Ectodermal cell (in vitro differentiated cells): ENCODE measurements around the gene PLCH2.

Source experiments
- H3K27ac ChIP-seq: 2 replicates; pipeline ENCODE4 v1.7.0; 2013; ENCODE audit warnings: mild to moderate bottlenecking, low read depth, low read length; ENCODE audit not compliant: insufficient read depth, poor library complexity, severe bottlenecking
- H3K27me3 ChIP-seq: 2 replicates; pipeline ENCODE4 v1.7.0; 2013; ENCODE audit warnings: mild to moderate bottlenecking, low read length; ENCODE audit not compliant: insufficient read depth, control insufficient read depth, poor library complexity, severe bottlenecking
- H3K36me3 ChIP-seq: one replicate; pipeline ENCODE4 v1.7.0; 2013; ENCODE audit warnings: low read length; ENCODE audit not compliant: control insufficient read depth, insufficient read depth
- H3K4me1 ChIP-seq: one replicate; pipeline ENCODE4 v1.7.0; 2013; ENCODE audit warnings: low read length; ENCODE audit not compliant: control insufficient read depth, insufficient read depth
- H3K4me3 ChIP-seq: 2 replicates; pipeline ENCODE4 v1.7.0; 2013; ENCODE audit warnings: low read depth, low read length, control low read depth; ENCODE audit not compliant: insufficient read depth
- H3K9me3 ChIP-seq: 2 replicates; pipeline ENCODE4 v1.7.0; 2013; ENCODE audit warnings: mild to moderate bottlenecking, low read length, moderate library complexity; ENCODE audit not compliant: control insufficient read depth
- WGBS, 2 experiments: methylation state at CpG; one replicate each; pipeline ENCODE4 v1.1.7; 2013; ENCODE audit warnings: missing lambda C conversion rate in 2 of 2; 5-methylcytosine and 5-hydroxymethylcytosine counted together

PLCH2 gene

DNA sequence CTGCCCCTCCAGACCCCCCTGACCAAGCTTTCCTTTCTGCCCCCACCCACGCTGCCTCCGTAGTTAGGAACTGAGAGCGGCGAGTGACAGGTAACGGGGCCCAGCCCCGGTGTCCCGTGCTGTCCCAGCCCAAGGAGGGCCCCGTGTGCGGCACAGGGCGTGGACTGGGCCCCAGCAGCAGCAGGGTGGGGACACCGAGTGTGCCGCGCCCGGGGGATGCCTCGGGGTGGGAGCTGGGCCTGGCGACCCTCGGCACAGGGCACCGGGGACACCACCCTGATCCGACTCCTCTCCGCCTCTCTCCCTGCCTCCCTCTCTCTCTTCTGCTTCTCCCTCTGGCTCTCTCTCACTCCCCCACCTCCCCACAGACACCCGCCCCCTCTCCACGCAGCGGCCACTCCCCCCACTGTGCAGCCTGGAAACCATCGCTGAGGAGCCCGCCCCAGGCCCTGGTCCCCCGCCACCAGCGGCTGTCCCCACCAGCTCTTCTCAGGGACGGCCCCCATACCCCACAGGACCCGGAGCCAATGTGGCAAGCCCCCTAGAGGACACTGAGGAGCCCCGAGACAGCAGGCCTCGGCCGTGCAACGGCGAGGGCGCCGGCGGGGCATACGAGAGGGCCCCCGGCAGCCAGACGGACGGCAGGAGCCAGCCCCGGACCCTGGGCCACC, 27.6 kb downstream of the PLCH2 start:
- no peaks in the 10 kb centered on the region for H3K36me3 ChIP-seq
- peaks cover 16% of the 10 kb centered on the region for H3K4me1 ChIP-seq
- WGBS, 2 experiments = 82 to 83% methylated on average over 40 to 42 of the region's 42 CpGs
- no peaks in the 10 kb centered on the region for H3K9me3 ChIP-seq
- H3K4me3 ChIP-seq = no peak overlapping the region
- H3K27ac ChIP-seq = no peak overlapping the region
- H3K27me3 ChIP-seq = no peaks in the 10 kb centered on the region

DNA sequence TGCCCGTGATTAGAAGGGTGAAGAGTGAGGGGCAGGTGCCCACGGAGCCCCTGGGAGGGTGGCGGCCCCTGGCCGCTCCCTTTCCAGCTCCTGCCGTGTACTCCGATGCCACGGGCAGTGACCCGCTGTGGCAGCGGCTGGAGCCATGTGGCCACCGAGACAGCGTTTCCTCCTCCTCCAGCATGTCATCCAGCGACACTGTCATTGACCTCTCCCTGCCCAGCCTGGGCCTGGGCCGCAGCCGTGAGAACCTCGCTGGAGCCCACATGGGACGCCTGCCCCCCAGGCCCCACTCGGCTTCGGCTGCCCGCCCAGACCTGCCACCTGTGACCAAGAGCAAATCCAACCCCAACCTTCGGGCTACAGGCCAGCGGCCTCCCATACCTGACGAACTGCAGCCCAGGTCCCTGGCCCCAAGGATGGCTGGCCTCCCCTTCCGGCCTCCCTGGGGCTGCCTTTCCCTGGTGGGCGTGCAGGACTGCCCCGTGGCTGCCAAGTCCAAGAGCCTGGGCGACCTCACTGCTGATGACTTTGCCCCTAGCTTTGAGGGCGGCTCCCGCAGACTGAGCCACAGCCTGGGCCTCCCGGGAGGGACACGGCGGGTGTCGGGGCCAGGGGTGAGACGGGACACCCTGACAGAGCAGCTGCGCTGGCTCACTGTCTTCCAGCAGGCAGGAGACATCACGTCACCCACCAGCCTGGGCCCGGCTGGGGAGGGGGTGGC, 28.3 kb downstream of the PLCH2 start:
- peaks cover 16% of the 10 kb centered on the region for H3K4me1 ChIP-seq
- no peak overlapping the region for H3K4me3 ChIP-seq
- H3K27ac ChIP-seq = no peak overlapping the region
- H3K36me3 ChIP-seq = peaks cover 5% of the 10 kb centered on the region
- H3K9me3 ChIP-seq = no peaks in the 10 kb centered on the region
- H3K27me3 ChIP-seq = no peaks in the 10 kb centered on the region
- WGBS, 2 experiments = 93 to 94% methylated on average over 36 of the region's 36 CpGs

DNA sequence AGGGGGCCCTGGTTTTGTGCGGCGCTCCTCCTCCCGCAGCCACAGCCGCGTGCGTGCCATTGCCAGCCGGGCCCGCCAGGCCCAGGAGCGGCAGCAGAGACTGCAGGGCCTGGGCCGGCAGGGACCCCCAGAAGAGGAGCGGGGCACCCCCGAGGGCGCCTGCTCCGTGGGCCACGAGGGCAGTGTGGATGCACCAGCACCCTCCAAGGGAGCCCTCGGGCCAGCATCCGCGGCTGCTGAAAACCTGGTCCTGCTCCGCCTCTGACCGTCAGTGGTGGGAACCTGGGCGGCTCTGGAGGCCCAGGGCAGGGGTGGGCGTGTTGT, 28.8 kb downstream of the PLCH2 start:
- no peaks in the 10 kb centered on the region for H3K9me3 ChIP-seq
- H3K36me3 ChIP-seq = peaks cover 9% of the 10 kb centered on the region
- no peak overlapping the region for H3K4me3 ChIP-seq
- H3K27ac ChIP-seq = no peak overlapping the region
- no peaks in the 10 kb centered on the region for H3K27me3 ChIP-seq
- peaks cover 16% of the 10 kb centered on the region for H3K4me1 ChIP-seq
- WGBS, 2 experiments = 87 to 90% methylated on average over 22 of the region's 22 CpGs

DNA sequence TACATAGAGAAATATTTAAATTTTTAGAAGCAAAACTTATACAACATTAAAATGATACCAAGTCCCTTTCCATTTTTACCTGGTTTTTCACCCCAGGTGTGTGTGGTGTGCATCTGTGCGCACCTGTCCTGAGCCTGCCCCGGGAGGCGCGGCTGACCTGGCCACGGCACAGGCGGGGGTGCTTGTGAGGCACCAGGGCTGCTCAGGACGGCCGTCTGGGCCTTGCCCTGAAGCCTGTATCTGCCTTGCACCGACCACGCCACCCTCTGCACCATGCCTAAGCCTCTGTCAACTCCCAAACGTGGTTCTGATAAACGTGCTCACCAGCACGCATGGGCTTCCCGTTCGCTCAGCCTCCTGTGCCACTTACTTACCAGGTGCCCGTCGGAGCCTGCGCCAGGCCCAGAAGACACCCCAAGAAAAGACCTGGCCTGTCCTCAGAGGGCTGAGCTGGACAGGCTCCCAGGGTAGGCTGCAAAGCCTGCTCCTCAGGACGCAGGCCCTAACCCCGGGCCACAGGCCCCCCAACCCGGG, 29.4 kb downstream of the PLCH2 start:
- H3K27me3 ChIP-seq = no peaks in the 10 kb centered on the region
- H3K36me3 ChIP-seq = peaks cover 15% of the 10 kb centered on the region
- H3K4me3 ChIP-seq = no peak overlapping the region
- H3K9me3 ChIP-seq = no peaks in the 10 kb centered on the region
- H3K4me1 ChIP-seq = peaks cover 16% of the 10 kb centered on the region
- WGBS, 2 experiments = 89 to 92% methylated on average over 21 of the region's 21 CpGs
- no peak overlapping the region for H3K27ac ChIP-seq

GRCh38 chr1:2506007-2506860, 30.1 kb downstream of the PLCH2 start:
- Histone ChIP-seq H3K9me3 (no peaks in the 10 kb centered on the region), H3K27me3 (no peaks in the 10 kb centered on the region), H3K4me3 (no peak overlapping the region), H3K36me3 (peaks cover 22% of the 10 kb centered on the region), H3K4me1 (peaks cover 16% of the 10 kb centered on the region), H3K27ac (peak overlapping the region; percentile 11)
- WGBS, 2 experiments = 87 to 88% methylated on average over 30 of the region's 30 CpGs

GRCh38 chr1:2506901-2507565, 30.9 kb downstream of the PLCH2 start:
- Histone ChIP-seq H3K9me3 (no peaks in the 10 kb centered on the region), H3K27me3 (no peaks in the 10 kb centered on the region), H3K27ac (peak overlapping the region; percentile 11), H3K4me3 (no peak overlapping the region), H3K4me1 (peaks cover 12% of the 10 kb centered on the region), H3K36me3 (peaks cover 25% of the 10 kb centered on the region)
- WGBS, 2 experiments = 77% methylated on average over 15 of the region's 15 CpGs

GRCh38 chr1:2507744-2508155, 31.7 kb downstream of the PLCH2 start:
- no peaks in the 10 kb centered on the region for H3K9me3 ChIP-seq
- 93 to 95% methylated on average over 6 of the region's 6 CpGs for WGBS, 2 experiments
- no peak overlapping the region for H3K4me3 ChIP-seq
- no peaks in the 10 kb centered on the region for H3K27me3 ChIP-seq
- H3K4me1 ChIP-seq = peaks cover 11% of the 10 kb centered on the region
- no peak overlapping the region for H3K27ac ChIP-seq
- peaks cover 27% of the 10 kb centered on the region for H3K36me3 ChIP-seq

DNA sequence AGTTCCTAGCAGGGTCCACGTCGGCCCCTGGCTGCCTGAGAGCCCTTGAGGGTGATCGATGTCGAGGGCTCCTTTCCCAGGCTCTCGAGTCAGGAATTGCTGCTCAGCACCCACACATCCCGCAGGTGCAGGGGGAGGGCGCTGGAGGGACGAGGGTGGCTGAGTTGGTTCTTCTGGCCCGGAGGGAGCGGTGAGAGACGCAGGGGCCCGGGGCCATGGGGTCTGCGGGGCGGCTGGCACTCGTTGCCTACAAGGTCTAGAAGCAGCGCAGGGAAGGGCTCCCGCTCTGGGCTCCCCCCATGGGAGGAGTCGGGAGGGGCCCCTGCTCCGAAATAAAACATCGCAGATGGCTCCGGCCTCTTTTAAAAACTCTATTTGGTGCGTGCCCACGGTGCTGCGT, 32.1 kb downstream of the PLCH2 start:
- no peaks in the 10 kb centered on the region for H3K9me3 ChIP-seq
- H3K36me3 ChIP-seq = peaks cover 31% of the 10 kb centered on the region
- H3K4me1 ChIP-seq = peaks cover 11% of the 10 kb centered on the region
- 91 to 92% methylated on average over 21 to 22 of the region's 24 CpGs for WGBS, 2 experiments
- H3K27ac ChIP-seq = no peak overlapping the region
- no peak overlapping the region for H3K4me3 ChIP-seq
- no peaks in the 10 kb centered on the region for H3K27me3 ChIP-seq

GRCh38 chr1:2508751-2509150, 32.7 kb downstream of the PLCH2 start:
- Histone ChIP-seq H3K9me3 (no peaks in the 10 kb centered on the region), H3K27me3 (no peaks in the 10 kb centered on the region), H3K36me3 (peaks cover 32% of the 10 kb centered on the region), H3K27ac (no peak overlapping the region), H3K4me3 (no peak overlapping the region), H3K4me1 (peaks cover 8% of the 10 kb centered on the region)
- WGBS, 2 experiments = 95 to 97% methylated on average over 29 of the region's 29 CpGs
